A673 (cell line): ENCODE data around the gene HTR6.

ENCODE experiments used
- EZH2 ChIP-seq: fragments of 200-600 bp; sonication (generic); IDR thresholded peaks from 2 replicates; pipeline ENCODE4 v1.6.1; 2017; ENCODE audit warnings: borderline replicate concordance, low read depth, mild to moderate bottlenecking, mixed read lengths, antibody characterized with exemption, low read length; ENCODE audit not compliant: poor library complexity, severe bottlenecking
- TF ChIP-seq, protein P1 (sequence below): fragments of 300-800, 200-600 bp; sonication (generic); conservative IDR thresholded peaks from 2 replicates; pipeline ENCODE4 v1.5.1; 2017; ENCODE audit warnings: low read depth, mild to moderate bottlenecking, antibody characterized with exemption, low read length, moderate library complexity, mixed read lengths

DNA sequence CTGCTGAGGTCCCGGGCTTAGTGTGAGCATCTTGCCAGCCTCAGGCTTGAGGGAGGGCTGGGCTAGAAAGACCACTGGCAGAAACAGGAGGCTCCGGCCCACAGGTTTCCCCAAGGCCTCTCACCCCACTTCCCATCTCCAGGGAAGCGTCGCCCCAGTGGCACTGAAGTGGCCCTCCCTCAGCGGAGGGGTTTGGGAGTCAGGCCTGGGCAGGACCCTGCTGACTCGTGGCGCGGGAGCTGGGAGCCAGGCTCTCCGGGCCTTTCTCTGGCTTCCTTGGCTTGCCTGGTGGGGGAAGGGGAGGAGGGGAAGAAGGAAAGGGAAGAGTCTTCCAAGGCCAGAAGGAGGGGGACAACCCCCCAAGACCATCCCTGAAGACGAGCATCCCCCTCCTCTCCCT is 7.2 kb upstream of the HTR6 start:
- TF ChIP-seq, protein P1, sequence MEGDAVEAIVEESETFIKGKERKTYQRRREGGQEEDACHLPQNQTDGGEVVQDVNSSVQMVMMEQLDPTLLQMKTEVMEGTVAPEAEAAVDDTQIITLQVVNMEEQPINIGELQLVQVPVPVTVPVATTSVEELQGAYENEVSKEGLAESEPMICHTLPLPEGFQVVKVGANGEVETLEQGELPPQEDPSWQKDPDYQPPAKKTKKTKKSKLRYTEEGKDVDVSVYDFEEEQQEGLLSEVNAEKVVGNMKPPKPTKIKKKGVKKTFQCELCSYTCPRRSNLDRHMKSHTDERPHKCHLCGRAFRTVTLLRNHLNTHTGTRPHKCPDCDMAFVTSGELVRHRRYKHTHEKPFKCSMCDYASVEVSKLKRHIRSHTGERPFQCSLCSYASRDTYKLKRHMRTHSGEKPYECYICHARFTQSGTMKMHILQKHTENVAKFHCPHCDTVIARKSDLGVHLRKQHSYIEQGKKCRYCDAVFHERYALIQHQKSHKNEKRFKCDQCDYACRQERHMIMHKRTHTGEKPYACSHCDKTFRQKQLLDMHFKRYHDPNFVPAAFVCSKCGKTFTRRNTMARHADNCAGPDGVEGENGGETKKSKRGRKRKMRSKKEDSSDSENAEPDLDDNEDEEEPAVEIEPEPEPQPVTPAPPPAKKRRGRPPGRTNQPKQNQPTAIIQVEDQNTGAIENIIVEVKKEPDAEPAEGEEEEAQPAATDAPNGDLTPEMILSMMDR, result no peak
- no peak for TF ChIP-seq EZH2
